Keratinocyte (primary cell): ENCODE data around the gene BAG1.

ENCODE experiments used
- CTCF ChIP-seq, 3 experiments: IDR thresholded peaks in 1 of 3; conservative IDR thresholded peaks in 1 of 3; optimal IDR thresholded peaks in 1 of 3; 2 replicates in 2 of 3; 3 replicates in 1 of 3; pipeline versions ENCODE3 to v1.5.1; 2011; ENCODE audit warnings: low read length in 3 of 3, mild to moderate bottlenecking in 3 of 3, moderate library complexity in 2 of 3, control low read depth in 1 of 3, inconsistent platforms in 1 of 3; ENCODE audit not compliant: insufficient read depth in 2 of 3; ENCODE audit errors: extremely low read depth in 1 of 3
- EZH2 ChIP-seq: IDR thresholded peaks from one replicate; pipeline ENCODE4 v1.6.1; 2012; ENCODE audit warnings: inconsistent platforms, mild to moderate bottlenecking, low read length, moderate library complexity

GRCh38 chr9:33270146-33270545, 5.6 kb upstream of the BAG1 start:
- TF ChIP-seq CTCF (optimal IDR thresholded peaks at IDR 0.05 in 1 of 3, IDR thresholded peaks at IDR 0.05 in 1 of 3, conservative IDR thresholded peaks at IDR 0.05 in 1 of 3; ENCODE audit: extremely low read depth in 1 of 3, insufficient read depth in 2 of 3, low read length in 3 of 3) (no peak), EZH2 (no peak)
